Measurements from ENCODE around the gene HNRNPL. TPM values are rescaled to one million over a fixed set of nuclear protein-coding genes. Genes with fewer than 3 reads are reported as not detected.

The HNRNPL gene
- total RNA-seq, 1 experiment from 2014 or later: 710 TPM

- H3K36me3 Mint-ChIP-seq (ENCODE audit: insufficient read depth in 1 of 3, low read depth in 3 of 3): no peaks in the 10 kb centered on the region
- Histone ChIP-seq H2AK5ac (ENCODE audit: insufficient read length, low read length) (no peak within 1 kb of the TSS), H2BK12ac (ENCODE audit: insufficient read length, low read depth, low read length) (no peak within 1 kb of the TSS), H3K9ac (ENCODE audit: extremely low read depth, insufficient read length, low read length) (no peak within 1 kb of the TSS), H2AFZ (ENCODE audit: low read length) (no peak within 1 kb of the TSS), H2BK5ac (ENCODE audit: insufficient read length, low read length) (no peak within 1 kb of the TSS), H4K91ac (ENCODE audit: insufficient read length, low read depth, low read length) (no peak within 1 kb of the TSS), H2BK120ac (ENCODE audit: low read depth, low read length, poor library complexity, severe bottlenecking) (no peak within 1 kb of the TSS), H2BK20ac (ENCODE audit: low read depth, low read length, poor library complexity, severe bottlenecking) (no peak within 1 kb of the TSS), H3K4me1 (ENCODE audit: insufficient read depth, low read length) (0 out of 2 replicates have a peak, but pooled peaks cover 3% of the 10 kb centered on the region), H3K27me3 (ENCODE audit: insufficient read depth, low read length) (no peaks in the 10 kb centered on the region), H3K79me1 (ENCODE audit: insufficient read depth, low read depth, low read length, poor library complexity, severe bottlenecking) (no peaks in the 10 kb centered on the region), H3K27ac (ENCODE audit: insufficient read length, low read depth, low read length) (no peak within 1 kb of the TSS), H4K5ac (ENCODE audit: insufficient read length, low read depth, low read length) (no peak within 1 kb of the TSS), H3K23ac (ENCODE audit: insufficient read length, low read depth, low read length) (no peak within 1 kb of the TSS), H3T11ph (ENCODE audit: low read length) (no peak within 1 kb of the TSS), H3K14ac (ENCODE audit: insufficient read depth, low read length) (no peak within 1 kb of the TSS), H3K79me2 (ENCODE audit: insufficient read depth, low read length) (no peaks in the 10 kb centered on the region), H3K56ac (ENCODE audit: insufficient read length, low read depth, low read length) (no peak within 1 kb of the TSS), H2BK15ac (ENCODE audit: low read depth, low read length) (no peak within 1 kb of the TSS), H3K23me2 (ENCODE audit: insufficient read length, low read depth, low read length, poor library complexity, severe bottlenecking) (no peaks in the 10 kb centered on the region), H3K18ac (ENCODE audit: insufficient read length, low read depth, low read length) (no peak within 1 kb of the TSS), H3K4me2 (ENCODE audit: insufficient read depth, insufficient read length, low read length) (no peak within 1 kb of the TSS), H3K9me3 (ENCODE audit: control insufficient read depth, low read depth, low read length) (no peaks in the 10 kb centered on the region), H4K8ac (replicated peaks; ENCODE audit: insufficient read length, low read depth, low read length) (no peak within 1 kb of the TSS), H4K20me1 (ENCODE audit: control insufficient read depth, insufficient read depth, insufficient read length) (no peaks in the 10 kb centered on the region), H3K4ac (ENCODE audit: low read depth, low read length) (no peak within 1 kb of the TSS)
- H3K9me3 Mint-ChIP-seq: no peaks in the 10 kb centered on the region; a peak in 1 of 5 replicates
- H3K27ac Mint-ChIP-seq: no peak within 1 kb of the TSS; a peak in 1 of 7 replicates
- no peak within 1 kb of the TSS; a peak in 1 of 5 replicates for H3K4me3 Mint-ChIP-seq
- DNase-seq: no peak
- WGBS (ENCODE audit: extremely low coverage, insufficient read length, low lambda C conversion rate): no CpG with 5 or more reads among the region's 17 CpGs
- TF ChIP-seq, protein P1, sequence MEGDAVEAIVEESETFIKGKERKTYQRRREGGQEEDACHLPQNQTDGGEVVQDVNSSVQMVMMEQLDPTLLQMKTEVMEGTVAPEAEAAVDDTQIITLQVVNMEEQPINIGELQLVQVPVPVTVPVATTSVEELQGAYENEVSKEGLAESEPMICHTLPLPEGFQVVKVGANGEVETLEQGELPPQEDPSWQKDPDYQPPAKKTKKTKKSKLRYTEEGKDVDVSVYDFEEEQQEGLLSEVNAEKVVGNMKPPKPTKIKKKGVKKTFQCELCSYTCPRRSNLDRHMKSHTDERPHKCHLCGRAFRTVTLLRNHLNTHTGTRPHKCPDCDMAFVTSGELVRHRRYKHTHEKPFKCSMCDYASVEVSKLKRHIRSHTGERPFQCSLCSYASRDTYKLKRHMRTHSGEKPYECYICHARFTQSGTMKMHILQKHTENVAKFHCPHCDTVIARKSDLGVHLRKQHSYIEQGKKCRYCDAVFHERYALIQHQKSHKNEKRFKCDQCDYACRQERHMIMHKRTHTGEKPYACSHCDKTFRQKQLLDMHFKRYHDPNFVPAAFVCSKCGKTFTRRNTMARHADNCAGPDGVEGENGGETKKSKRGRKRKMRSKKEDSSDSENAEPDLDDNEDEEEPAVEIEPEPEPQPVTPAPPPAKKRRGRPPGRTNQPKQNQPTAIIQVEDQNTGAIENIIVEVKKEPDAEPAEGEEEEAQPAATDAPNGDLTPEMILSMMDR (conservative IDR thresholded peaks at IDR 0.05): no peak
- no peaks in the 10 kb centered on the region for H3K27me3 Mint-ChIP-seq (ENCODE audit: low read depth)
- peaks cover 7 to 9% of the 10 kb centered on the region in 2 experiments for H3K4me1 Mint-ChIP-seq
Observed at GRCh38 chr19:38788478-38789243, 61.1 kb downstream of the HNRNPL start, which contains the start of gene LGALS7B. TSS of gene LGALS7B (plus strand) at chr19:38789200. CDS start at chr19:38789227, 27 bp downstream.
